GM21576 (cell line): ENCODE data around the gene OPN1LW.
A peak's percentile ranks its signal among the peaks of the same experiment; 100 is the strongest.
"Not testable (repeated sequence)": the region's sequence is repeated elsewhere in the genome, so short reads cannot be mapped to it uniquely, and the experiment has no call there.

Experiments used
- ATAC-seq: cut with Tn5 transposase; IDR thresholded peaks from one replicate; pipeline ENCODE4 v1.9.1; 2021; ENCODE audit warnings: mild to moderate bottlenecking, moderate library complexity; ENCODE audit not compliant: unreplicated experiment

OPN1LW gene

GRCh38 chrX:154132366-154132765 is 11.7 kb upstream of the OPN1LW start:
- ATAC-seq = no peak

DNA sequence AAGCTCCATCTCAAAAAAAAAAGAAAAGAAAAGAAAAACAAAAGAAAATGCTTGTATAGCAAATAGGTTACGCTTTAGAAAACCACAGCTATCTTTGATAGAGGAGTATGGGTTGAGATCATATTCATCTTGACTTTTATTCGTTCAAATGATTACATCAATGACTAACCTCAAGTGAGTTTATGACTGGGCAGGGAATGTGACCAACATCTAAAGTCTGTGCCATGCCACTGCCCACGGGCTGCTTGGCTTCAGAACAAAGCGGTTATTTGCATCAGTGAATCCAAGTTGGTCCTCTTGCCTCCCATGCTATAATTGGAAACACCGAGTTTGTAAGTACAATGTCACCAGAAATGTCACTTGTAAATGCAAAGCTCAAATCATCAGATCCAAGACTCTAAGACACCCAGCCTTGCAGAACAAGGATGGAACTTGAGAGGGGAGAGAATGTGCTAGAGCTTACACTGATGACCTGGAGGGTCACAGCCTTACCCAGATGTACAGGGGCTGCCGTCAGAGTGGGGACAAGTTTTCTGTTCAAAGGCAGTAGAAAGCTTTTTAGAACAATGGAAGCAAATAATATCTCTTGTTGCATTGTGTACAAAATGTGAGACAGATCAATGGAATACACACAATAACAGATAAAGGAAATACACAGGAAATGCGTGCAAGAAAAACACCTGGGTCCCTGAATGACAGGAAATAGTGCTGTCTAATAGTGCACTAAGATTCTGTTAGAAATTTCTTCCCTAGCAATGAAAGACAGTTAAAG is 8.4 kb upstream of the OPN1LW start:
- ATAC-seq = no peak

GRCh38 chrX:154136627-154137161 is 7.3 kb upstream of the OPN1LW start:
- no peak for ATAC-seq

GRCh38 chrX:154138857-154139256 is 5.2 kb upstream of the OPN1LW start:
- ATAC-seq = no peak

- no peak for ATAC-seq
Observed at GRCh38 chrX:154140206-154140605, 3.8 kb upstream of the OPN1LW start.

GRCh38 chrX:154140742-154141141 is 3.3 kb upstream of the OPN1LW start:
- no peak for ATAC-seq

DNA sequence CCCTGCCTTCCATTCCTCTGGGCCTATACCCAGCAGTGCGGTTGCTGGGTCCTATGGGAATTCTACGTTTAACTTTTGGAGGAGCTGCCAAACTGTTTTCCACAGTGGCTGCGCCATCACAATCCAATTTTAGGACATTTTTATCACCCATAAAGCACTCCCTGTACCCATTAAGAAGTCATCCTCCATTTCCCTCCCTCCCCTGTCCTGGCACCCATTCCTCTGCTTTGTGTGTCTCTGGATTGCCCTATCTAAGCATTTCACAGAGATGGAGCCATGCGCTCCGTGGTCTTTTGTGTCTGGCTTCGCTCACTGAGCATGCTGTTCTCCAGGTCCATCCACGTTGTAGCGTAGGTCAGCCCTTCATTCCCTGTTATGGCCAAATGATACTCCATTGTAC is 1.7 kb upstream of the OPN1LW start:
- no peak for ATAC-seq

GRCh38 chrX:154142950-154143745 is 895 bp upstream of the OPN1LW start:
- ATAC-seq = no peak

DNA sequence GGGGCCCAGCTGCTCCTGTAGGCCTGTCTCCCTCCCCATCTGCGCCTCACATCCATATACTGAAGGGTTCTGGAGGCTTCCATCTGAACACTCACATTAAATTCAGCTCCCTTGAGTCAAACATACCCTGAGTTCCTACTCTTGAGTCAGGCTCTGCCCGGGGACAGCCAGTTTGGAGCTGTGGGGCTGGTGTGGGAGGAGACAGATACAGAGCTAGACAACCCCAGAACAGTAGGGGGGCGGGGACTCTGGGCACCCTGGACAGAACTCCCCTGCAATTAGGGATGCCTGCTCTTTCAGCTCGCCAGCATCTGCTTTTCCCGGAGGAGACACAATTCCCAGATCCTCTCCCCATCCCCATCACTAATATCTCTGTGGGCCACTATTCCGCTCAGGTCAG is 7.0 kb downstream of the OPN1LW start:
- not testable (repeated sequence) for ATAC-seq

DNA sequence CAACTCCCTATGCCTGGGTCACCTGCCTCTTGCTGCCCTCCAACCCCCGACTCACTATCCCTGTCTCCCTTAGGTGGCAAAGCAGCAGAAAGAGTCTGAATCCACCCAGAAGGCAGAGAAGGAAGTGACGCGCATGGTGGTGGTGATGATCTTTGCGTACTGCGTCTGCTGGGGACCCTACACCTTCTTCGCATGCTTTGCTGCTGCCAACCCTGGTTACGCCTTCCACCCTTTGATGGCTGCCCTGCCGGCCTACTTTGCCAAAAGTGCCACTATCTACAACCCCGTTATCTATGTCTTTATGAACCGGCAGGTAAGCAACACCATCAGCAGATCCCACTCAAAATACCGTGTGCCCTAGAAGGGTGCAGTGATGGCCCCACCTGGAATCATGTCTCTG is 12.2 kb downstream of the OPN1LW start:
- not testable (repeated sequence) for ATAC-seq

DNA sequence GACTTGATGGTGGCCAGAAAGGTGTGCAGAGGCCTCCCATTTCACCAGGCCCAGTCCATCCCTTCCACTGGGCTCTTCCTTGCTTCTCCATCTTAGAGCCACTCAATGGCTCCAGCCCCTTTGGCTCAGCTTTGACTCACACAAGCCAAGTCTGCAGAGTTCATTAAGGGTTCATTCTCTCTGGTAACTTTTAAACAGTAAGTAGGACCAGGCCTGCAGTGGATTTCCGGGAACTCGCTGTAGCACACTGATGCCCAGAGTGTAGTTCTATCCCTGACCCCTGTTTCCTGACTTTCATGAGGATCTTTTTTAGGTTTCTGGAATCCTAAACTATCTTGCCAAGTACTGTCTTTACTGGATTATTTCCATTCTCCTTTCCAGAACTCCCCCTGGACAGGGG is 13.2 kb downstream of the OPN1LW start:
- ATAC-seq = not testable (repeated sequence)

GRCh38 chrX:154159345-154159744 is 15.3 kb downstream of the OPN1LW start:
- ATAC-seq = not testable (repeated sequence)

GRCh38 chrX:154164902-154165301 is 20.9 kb downstream of the OPN1LW start:
- ATAC-seq = not testable (repeated sequence)

- not testable (repeated sequence) for ATAC-seq
Observed at GRCh38 chrX:154168384-154168783, 24.3 kb downstream of the OPN1LW start.

DNA sequence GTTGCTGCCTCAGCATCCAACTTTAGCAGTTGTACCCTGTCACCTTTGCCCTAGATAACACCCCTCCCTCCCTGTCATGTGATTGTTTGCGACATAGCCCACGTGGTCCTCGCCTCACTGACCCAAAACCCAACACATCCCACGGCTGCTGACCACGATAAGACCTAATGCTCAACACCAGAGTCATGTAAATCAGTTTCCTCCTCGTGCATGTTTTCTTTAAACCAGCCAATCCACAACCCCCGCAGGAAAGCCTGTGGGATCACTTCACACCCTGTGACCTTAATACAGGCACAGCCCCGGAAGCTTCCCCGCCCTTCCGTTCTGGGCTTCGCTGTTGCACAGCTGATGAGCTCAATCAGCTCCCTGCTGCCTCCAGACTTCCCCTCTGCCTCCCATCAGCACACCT is 28.5 kb downstream of the OPN1LW start:
- peak; percentile 95 for ATAC-seq

GRCh38 chrX:154174356-154174755 is 30.3 kb downstream of the OPN1LW start:
- ATAC-seq = not testable (repeated sequence)

DNA sequence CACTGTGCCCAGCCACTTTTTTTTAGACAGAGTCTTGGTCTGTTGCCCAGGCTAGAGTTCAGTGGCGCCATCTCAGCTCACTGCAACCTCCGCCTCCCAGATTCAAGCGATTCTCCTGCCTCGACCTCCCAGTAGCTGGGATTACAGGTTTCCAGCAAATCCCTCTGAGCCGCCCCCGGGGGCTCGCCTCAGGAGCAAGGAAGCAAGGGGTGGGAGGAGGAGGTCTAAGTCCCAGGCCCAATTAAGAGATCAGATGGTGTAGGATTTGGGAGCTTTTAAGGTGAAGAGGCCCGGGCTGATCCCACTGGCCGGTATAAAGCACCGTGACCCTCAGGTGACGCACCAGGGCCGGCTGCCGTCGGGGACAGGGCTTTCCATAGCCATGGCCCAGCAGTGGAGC is 38.3 kb downstream of the OPN1LW start, which contains the start of gene OPN1MW:
TSS of gene OPN1MW (plus strand) at position 301 of the 400 bp plus-strand sequence. CDS start at position 383, 82 bp downstream.
- ATAC-seq = not testable (repeated sequence)

- not testable (repeated sequence) for ATAC-seq
Observed at GRCh38 chrX:154183794-154184193, 39.8 kb downstream of the OPN1LW start.

DNA sequence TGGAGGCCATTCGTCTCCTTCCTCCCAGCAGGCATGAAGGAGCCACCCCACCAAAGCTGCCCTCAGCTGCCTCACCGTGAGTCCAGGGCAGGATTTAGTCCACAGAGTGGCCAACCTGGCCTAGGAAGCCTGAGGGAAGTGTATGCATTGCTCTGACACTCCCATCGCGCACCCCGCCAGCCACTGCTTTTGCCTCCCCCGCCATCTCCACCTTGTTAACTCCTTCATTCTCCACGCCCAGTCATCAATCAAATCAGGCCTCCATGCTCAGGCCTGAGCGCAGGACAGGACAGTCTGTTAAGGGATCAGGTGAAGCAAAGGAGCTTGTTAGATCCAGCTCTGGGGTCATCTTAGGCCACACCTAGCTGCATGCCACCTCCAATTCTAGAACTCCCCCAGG is 48.8 kb downstream of the OPN1LW start:
- ATAC-seq = not testable (repeated sequence)

DNA sequence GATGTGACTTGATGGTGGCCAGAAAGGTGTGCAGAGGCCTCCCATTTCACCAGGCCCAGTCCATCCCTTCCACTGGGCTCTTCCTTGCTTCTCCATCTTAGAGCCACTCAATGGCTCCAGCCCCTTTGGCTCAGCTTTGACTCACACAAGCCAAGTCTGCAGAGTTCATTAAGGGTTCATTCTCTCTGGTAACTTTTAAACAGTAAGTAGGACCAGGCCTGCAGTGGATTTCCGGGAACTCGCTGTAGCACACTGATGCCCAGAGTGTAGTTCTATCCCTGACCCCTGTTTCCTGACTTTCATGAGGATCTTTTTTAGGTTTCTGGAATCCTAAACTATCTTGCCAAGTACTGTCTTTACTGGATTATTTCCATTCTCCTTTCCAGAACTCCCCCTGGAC is 50.3 kb downstream of the OPN1LW start:
- not testable (repeated sequence) for ATAC-seq

DNA sequence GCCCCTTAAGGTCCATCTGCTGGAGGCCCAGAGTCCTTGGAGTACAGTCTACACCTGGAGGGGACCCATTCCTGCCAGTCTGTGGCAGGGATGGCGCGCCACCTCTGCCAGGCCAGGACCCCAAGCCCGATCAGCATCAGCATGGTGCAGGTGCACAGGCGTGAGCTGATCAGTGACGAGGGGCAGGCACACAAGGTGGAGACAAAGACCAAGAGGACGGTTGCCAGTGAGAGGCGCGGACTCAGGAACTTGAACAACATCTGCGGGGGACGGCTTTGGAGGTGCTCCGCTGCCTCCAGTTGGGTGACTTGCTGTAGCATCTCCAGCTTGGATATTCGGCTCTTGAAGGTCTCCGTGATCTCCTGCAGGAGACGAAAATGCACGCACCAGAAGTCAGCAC is 52.4 kb downstream of the OPN1LW start:
- ATAC-seq = not testable (repeated sequence)
